GM18517 (cell line): Measurements from ENCODE around the gene ARFRP1.
A peak's percentile ranks its signal among the peaks of the same experiment; 100 is the strongest.
"Not testable (repeated sequence)": the region's sequence is repeated elsewhere in the genome, so short reads cannot be mapped to it uniquely, and the experiment has no call there.

Experiments
- ATAC-seq: cut with Tn5 transposase; IDR thresholded peaks from one replicate; pipeline ENCODE4 v1.9.1; 2021; ENCODE audit warnings: mild to moderate bottlenecking, moderate library complexity; ENCODE audit not compliant: unreplicated experiment

Gene ARFRP1

DNA sequence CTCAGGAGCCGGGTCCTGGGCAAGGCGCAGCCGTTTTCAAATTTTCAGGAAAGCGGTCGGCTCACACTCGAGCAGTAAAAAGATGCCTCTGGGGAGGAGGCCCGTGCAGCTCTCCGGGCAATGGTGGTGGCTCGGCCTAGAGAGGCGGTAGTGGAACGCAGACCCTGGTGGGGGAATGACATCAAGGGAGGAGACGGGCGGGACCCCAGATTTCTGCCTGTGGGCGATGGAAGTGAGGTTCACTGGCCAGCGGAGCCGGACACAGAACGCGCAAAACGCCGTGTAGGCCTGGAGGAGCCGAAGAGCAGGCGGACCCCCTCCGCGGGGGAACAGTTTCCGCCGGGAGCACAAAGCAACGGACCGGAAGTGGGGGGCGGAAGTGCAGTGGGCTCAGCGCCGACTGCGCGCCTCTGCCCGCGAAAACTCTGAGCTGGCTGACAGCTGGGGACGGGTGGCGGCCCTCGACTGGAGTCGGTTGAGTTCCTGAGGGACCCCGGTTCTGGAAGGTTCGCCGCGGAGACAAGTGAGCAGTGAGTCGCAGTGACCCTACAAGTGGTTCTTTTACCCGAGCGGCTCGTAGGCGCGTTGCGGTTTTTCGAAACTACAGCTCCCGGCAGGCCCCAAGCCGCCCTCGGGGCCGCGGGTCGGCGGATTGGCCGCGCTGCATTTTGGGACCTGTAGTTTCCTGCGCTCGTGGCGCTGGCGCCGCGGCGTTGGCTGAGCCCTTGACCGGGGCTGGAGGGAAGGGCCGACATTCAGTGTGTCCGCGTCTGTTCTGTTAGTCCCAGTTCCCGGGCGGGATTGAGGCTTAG is 49.6 kb downstream of the ARFRP1 start, which contains the start of gene RTEL1:
Gene RTEL1, plus strand, starts transcription at position 376 of the 812 bp plus-strand sequence. CDS start 1,091 bp downstream, outside the sequence.
- ATAC-seq, result peak; percentile 81

DNA sequence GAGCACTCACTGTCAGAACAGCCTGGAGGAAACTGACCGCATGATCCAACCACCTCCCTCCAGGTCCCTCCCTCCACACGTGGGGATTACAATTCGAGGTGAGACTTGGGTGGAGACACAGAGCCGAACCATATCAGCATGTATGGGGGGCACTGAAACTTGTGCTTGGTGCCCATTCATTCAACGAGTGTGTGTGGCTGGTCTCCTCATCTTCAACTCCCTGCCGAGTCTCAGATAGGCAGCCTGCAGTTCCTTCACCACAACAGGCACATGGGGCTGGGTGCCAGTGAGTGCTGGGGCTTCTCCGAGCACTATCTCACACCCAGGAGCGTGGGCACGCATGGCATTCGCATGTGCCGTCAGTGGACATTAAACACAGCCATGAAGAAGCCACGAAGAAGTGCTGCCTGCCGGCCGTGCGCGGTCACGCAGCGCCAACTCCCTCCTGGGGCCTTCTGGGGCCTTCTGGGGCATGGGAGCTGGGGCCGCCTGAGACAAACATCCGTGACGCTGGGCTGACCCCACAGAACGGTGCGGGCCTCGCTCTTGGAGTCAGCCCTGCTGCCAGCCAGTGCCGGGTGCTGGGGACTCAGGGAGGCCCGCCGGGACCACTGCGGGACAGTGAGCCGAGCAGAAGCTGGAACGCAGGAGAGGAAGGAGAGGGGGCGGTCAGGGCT is 50.4 kb downstream of the ARFRP1 start:
- ATAC-seq, result no peak

DNA sequence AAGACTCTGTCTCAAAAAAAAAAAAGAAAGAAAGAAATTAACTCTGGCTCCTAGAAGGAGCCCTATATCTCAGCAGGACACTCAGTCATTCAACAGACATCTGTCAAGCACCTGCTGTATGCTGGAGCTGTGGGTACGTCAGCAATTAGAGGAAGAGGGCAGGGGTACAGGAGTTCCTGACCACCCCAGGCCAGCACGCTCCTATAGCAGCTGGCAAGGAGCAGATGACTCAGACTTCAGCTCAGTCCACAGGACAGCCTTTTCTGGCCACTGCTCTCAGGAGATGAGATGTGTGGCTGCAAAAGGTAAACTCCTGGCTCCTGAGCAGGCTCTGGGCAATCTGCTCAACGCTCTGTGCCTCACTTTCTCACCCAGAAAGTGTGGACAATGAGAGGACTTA is 51.3 kb downstream of the ARFRP1 start:
- ATAC-seq, result no peak

DNA sequence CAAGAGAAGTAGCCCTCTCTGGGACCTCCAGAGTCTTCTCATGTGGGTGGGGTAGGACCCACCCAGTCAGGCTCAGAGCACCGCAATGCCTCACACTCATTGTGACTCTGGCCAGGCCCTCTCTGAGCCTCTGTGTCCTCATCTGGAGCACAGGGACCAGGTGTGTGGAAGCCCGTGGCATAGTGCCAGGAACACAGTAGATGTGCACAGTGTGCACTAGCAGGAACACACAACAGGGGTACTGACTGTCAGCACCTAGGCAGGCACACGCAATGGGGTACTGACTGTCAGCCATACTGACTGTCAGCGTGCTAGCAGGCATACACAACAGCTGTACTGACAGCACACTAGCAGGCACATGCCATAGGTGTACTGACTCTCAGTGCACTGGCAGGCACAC is 52.5 kb downstream of the ARFRP1 start:
- ATAC-seq, result no peak

DNA sequence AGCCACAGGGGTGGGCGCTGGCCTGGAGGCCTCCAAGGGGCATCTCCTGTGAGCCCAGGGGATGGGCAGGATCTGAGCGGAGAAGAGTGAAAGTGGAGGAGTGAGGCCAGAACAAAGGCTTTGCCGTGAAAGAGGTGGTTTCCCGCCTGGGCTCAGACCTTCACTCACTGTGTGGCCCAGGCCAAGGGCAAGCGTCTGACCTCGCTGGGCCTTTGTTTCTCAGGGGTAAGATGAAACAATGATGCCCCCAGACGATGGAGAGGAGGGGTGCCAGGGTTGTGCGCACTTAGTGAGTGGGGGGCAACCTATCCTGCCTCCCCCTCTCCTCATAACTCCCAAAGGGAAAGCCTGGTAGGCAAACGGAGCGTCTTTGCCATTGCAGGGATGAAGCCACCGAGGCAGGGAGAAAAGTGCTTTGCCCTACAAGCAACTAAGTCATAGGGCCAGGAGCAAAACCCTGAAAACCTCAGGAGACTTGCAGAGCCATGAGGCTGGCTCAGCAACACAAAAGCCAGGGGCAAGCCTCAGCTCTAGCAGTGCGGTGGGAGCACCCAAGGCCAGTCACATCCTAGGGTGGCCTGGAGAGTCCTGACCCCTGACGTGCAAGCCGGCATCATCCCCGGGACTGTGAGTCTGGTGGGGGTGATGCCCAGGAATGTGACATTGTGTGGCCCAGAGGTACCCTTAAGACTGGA is 53.7 kb downstream of the ARFRP1 start:
- ATAC-seq, result no peak

DNA sequence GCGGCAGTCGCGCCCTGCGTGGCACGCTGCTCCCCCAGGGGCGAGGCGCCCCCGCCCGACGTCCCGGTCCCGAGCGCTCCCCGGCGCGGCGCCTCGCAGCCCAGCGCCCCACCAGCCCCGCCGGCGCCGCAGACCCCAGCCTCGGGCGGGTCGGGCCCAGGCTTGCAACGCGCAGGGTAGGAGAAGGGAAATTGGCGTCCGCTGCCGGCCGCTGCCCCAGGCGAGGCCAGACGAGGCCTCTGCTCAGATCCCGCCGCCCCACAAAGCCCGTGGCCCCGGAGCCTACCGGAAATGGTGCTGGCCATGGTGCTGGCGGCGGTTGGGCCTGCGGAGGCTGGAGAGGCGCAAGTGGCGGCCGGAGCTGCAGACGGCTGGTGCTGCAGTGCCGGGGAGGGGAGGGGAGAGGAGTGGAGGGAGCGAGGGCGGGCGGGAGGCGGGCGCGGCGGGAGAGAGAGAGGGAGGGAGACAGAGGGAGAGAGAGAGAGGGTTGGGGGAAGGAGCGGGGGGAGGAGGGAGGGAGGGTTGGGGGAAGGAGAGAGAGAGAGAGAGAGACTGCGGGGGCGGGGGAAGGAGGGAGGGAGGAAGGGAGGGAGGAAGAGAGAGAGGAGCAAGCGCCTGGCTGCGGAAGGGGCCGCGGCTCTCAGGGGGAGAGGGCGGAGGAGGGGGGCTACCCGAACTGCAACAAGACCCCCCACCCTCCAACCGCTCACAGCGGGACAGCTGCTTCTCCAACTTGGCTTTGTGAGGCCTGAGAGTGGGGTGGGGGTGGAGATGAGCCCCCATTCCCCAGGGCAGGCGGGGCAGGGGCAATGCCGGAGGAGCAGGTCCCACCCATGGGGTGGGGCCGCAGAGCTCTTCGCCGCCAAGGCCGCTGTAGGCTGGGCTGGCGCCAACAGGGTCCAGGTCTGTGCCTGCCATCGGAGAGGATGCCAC is 54.5 kb downstream of the ARFRP1 start, which contains the start of gene STMN3:
Gene STMN3, minus strand, starts transcription at position 384 of the 933 bp plus-strand sequence. Its CDS starts 79 bp downstream, at position 305.
- ATAC-seq, result no peak

DNA sequence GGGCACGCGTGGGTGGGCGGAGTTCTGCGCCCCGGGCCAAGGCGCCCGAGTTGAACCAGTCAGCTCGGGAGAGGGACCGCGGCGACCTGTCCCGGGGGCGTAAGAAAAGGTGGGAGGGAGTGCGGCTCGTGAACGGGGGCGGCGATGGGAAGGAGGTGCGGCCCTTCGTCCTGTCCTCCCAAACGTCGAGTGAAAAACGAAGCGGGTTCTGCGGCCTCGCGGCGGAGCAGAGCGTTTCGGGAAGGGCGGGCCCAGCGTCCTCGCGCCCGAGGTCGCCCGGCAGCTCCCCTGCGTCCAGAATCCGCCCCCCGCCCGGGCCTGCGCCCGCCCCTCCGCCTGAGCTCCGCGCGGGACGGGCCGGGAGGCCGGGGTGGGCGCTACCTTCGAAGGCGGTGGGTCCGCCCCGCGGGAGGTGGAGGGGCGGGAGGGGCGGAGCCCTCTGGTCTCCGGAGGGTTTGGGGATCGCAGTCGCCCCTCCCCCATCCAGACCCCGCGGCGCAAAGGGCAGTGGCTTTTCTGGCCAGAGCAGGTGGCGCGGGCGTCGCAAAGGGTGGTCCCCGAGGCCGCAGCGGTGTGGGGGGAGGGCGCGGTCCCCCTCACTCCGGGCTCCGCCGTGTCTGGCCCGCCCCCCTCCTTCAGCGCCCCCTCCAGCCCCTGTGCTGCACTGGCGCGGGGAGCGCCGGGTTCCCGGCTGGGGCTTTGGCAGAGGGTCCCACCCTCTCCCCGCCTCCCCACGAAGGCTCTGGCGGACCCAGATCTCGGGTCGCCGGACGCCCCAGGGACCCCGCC is 55.4 kb downstream of the ARFRP1 start:
- ATAC-seq, result no peak

DNA sequence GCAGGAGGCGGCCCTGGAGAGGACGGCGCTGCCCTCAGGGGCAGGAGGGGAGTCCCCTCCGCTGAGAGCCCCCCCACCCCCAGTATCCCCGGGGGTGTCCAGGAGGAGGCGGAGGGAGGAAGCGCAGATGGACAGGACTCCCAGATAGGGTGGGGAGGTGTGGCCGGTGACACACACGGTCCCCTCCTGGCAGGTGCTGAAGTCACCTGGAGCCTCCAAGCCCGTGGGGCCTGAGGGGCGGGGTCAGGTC is 55.9 kb downstream of the ARFRP1 start:
- ATAC-seq, result no peak

DNA sequence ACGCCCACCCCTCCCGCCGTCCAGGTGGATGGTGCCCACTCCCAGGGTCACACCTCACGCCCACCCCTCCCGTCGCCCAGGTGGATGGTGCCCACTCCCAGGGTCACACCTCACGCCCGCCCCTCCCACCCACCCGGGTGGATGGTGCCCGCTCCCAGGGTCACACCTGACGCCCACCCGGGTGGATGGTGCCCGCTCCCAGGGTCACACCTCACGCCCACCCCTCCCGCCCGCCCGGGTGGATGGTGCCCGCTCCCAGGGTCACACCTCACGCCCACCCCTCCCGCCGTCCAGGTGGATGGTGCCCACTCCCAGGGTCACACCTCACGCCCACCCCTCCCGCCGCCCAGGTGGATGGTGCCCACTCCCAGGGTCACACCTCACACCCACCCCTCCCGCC is 57.3 kb downstream of the ARFRP1 start:
- ATAC-seq, result not testable (repeated sequence)

DNA sequence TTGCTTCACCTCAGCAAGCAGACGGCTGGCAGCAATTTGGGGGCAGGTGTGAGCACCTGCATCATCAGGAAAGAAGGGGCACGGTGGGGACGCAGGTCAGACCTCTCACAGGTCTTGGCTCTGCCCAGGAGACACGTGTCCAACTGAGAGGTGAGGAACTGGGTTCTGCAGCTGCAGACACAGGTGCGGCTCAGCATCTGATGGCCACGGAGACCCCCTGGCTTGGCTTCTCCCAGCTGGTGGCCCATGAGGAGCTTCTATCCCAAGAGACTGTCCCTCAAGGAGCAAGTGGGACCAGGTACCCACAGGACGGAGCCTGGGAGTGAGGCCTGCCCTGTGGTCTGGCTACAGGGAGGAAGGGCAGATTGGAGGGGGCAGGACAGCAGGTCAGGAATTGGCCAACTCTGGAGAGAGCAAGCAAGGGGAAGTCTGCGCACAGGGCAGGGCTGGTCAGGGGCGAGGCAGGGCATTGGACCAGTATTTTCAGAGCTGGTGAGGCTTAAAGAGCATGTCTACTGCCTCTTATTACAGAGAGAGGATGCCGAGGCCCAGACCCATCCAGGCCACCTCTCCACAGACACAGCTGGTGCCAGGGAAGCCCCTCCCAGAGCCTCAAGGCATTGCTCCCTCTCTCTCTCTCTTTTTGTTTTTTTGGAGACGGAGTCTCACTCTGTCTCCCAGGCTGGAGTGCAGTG is 58.7 kb downstream of the ARFRP1 start:
- ATAC-seq, result no peak
